Smooth muscle cell (in vitro differentiated cells): Measurements from ENCODE around the gene RIN3. TPM values are rescaled to one million over a fixed set of nuclear protein-coding genes. Genes with fewer than 3 reads are reported as not detected.

ENCODE experiments used
- DNase-seq: peaks from one replicate; lab custom pipeline; 2025; ENCODE audit not compliant: unreplicated experiment; lab: John Stamatoyannopoulos, UW
- H2AFZ ChIP-seq: fragments of 200-600 bp; sonication (generic); 2 replicates; pipeline ENCODE4 v1.6.0; 2016; ENCODE audit warnings: antibody characterized with exemption, low read depth, mild to moderate bottlenecking
- H3F3A ChIP-seq: fragments of 200-600 bp; sonication (generic); 2 replicates; pipeline ENCODE4 v1.6.0; 2017; ENCODE audit warnings: antibody characterized with exemption, low read depth
- H3K27ac ChIP-seq: fragments of 200-600 bp; sonication (generic); 2 replicates; pipeline ENCODE4 v1.5.1; 2016; ENCODE audit warnings: low read depth, mild to moderate bottlenecking
- H3K27me3 ChIP-seq: fragments of 200-600 bp; sonication (generic); 2 replicates; pipeline ENCODE4 v1.6.1; 2016; ENCODE audit warnings: low read depth, mild to moderate bottlenecking
- H3K36me3 ChIP-seq: fragments of 200-600 bp; sonication (generic); 2 replicates; pipeline ENCODE4 v1.5.1; 2016; ENCODE audit warnings: low read depth
- H3K4me1 ChIP-seq: fragments of 200-600 bp; sonication (generic); 2 replicates; pipeline ENCODE4 v1.5.1; 2016; ENCODE audit warnings: low read depth
- H3K4me2 ChIP-seq: fragments of 200-600 bp; sonication (generic); 2 replicates; pipeline ENCODE4 v1.6.0; 2016; ENCODE audit warnings: mild to moderate bottlenecking
- H3K4me3 ChIP-seq: fragments of 200-600 bp; sonication (generic); 2 replicates; pipeline ENCODE4 v1.5.1; 2016; ENCODE audit warnings: mild to moderate bottlenecking
- H3K79me2 ChIP-seq: fragments of 200-600 bp; sonication (generic); 2 replicates; pipeline ENCODE4 v1.6.0; 2016; ENCODE audit warnings: low read depth, mild to moderate bottlenecking
- H3K9ac ChIP-seq: fragments of 200-600 bp; sonication (generic); 2 replicates; pipeline ENCODE4 v1.6.0; 2016; ENCODE audit warnings: low read depth
- H3K9me3 ChIP-seq: fragments of 200-600 bp; sonication (generic); replicated peaks from 2 replicates; pipeline ENCODE4 v1.5.1; 2016; ENCODE audit warnings: low read depth
- H4K20me1 ChIP-seq: fragments of 200-600 bp; sonication (generic); 2 replicates; pipeline ENCODE4 v1.6.0; 2016; ENCODE audit warnings: low read depth
- whole genome bisulfite sequencing: methylation state at CpG from one replicate; pipeline ENCODE4 v1.1.7; 2016; ENCODE audit warnings: low lambda C conversion rate; 5-methylcytosine and 5-hydroxymethylcytosine counted together
- polyA plus RNA-seq: library from polyadenylated mRNA; unstranded; fragments of >200 nt; fragmentation: Nextera tagmentation; extraction: Ambion mirVana; gene quantifications from 2 replicates; pipeline ENCODE4 v1.2.1, GENCODE V29; 2016
- total RNA-seq: library from RNA; depleted of rRNA; stranded (reverse); fragments of >200 nt; gene quantifications from 2 replicates; pipeline ENCODE4 v1.2.3, GENCODE V29; 2014
- TF ChIP-seq, protein P1 (sequence below): fragments of 200-600 bp; sonication (generic); IDR thresholded peaks from 2 replicates; pipeline ENCODE4 v1.5.1; 2017; ENCODE audit warnings: borderline replicate concordance, mild to moderate bottlenecking, antibody characterized with exemption; ENCODE audit not compliant: insufficient read depth, poor library complexity, severe bottlenecking

The RIN3 gene
- total and polyA plus RNA-seq, 2 experiments from 2014 or later, result 2.7 to 3.8 TPM

DNA sequence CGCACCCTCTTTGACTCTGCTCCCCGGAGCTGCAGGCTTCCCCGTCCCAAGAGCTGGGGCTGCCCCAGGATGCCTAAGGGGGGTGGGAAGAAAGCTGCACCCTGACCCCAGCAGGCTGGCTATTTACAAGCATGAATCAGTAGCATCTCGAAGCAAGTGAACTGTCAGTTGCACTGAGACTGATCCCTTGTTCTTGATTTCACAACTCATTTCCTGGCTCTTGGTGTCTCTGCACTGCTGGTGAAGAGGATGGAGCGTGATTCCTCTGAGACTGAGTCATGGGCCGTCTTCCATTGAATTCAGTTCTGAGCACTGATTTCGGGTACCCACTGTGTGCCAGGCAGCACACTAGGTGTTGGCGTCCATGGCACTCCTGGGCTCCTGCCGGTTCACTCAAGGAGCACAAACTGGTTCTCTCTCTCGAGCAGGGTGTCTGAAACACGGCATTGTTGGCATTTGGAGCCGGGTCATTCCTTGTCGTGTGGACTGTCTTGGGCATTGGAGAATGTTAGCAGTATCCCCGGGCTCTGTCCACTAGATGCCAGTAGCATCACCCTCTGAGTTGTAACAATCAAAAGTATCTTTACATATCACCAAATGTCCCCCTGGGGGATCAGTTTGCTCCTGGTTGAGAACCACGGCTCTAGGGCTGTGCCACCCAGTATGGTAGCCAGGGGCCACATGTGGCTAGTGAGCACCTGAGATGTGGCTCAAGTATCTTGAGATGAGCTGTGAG lies 86.9 kb downstream of the RIN3 start:
- Histone ChIP-seq H3K36me3 (no peaks in the 10 kb centered on the region), H3F3A (peaks cover 8% of the 10 kb centered on the region), H3K9ac (no peak overlapping the region), H3K9me3 (no peaks in the 10 kb centered on the region), H3K4me1 (no peaks in the 10 kb centered on the region), H3K4me3 (no peak overlapping the region), H3K4me2 (no peak overlapping the region), H3K27me3 (no peaks in the 10 kb centered on the region), H4K20me1 (no peaks in the 10 kb centered on the region), H2AFZ (no peak overlapping the region), H3K27ac (no peak overlapping the region), H3K79me2 (no peaks in the 10 kb centered on the region)
- no peak for DNase-seq
- 72% methylated on average over 15 of the region's 15 CpGs for WGBS
- TF ChIP-seq, protein P1, sequence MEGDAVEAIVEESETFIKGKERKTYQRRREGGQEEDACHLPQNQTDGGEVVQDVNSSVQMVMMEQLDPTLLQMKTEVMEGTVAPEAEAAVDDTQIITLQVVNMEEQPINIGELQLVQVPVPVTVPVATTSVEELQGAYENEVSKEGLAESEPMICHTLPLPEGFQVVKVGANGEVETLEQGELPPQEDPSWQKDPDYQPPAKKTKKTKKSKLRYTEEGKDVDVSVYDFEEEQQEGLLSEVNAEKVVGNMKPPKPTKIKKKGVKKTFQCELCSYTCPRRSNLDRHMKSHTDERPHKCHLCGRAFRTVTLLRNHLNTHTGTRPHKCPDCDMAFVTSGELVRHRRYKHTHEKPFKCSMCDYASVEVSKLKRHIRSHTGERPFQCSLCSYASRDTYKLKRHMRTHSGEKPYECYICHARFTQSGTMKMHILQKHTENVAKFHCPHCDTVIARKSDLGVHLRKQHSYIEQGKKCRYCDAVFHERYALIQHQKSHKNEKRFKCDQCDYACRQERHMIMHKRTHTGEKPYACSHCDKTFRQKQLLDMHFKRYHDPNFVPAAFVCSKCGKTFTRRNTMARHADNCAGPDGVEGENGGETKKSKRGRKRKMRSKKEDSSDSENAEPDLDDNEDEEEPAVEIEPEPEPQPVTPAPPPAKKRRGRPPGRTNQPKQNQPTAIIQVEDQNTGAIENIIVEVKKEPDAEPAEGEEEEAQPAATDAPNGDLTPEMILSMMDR, result no peak

DNA sequence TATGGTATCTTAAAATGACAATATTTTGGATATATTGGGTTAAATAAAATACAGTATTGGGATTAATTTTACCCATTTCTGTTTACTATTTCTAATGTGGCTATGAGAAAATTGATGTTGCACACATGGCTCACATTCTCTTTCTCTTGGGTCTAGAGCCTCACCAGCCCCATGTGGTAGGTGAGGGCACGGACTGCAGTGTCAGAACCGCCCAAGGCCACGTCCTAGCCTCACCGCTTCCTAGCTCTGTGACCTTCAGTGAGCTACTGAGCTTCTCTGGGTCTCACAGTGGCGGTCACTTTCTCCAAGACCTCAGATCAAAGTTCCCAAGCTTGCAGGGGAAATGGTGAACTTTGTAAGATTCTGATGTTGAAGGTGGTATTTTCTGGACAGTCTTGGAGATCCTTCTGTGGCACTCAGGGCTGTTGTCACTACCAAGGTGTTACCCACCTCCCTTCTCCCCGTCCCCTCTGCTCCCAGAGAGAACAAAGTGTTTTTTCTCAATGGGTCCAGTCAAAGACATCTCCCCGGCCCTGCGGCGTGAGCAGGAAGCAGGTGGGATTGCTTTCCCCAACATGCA lies 87.6 kb downstream of the RIN3 start:
- Histone ChIP-seq H3F3A (peaks cover 8% of the 10 kb centered on the region), H3K9me3 (no peaks in the 10 kb centered on the region), H3K36me3 (no peaks in the 10 kb centered on the region), H3K9ac (no peak overlapping the region), H3K79me2 (no peaks in the 10 kb centered on the region), H3K27me3 (no peaks in the 10 kb centered on the region), H3K27ac (no peak overlapping the region), H2AFZ (no peak overlapping the region), H3K4me3 (no peak overlapping the region), H4K20me1 (no peaks in the 10 kb centered on the region), H3K4me2 (no peak overlapping the region), H3K4me1 (no peaks in the 10 kb centered on the region)
- WGBS, result 93% methylated on average over 9 of the region's 9 CpGs
- DNase-seq, result no peak
- TF ChIP-seq, protein P1, result no peak

DNA sequence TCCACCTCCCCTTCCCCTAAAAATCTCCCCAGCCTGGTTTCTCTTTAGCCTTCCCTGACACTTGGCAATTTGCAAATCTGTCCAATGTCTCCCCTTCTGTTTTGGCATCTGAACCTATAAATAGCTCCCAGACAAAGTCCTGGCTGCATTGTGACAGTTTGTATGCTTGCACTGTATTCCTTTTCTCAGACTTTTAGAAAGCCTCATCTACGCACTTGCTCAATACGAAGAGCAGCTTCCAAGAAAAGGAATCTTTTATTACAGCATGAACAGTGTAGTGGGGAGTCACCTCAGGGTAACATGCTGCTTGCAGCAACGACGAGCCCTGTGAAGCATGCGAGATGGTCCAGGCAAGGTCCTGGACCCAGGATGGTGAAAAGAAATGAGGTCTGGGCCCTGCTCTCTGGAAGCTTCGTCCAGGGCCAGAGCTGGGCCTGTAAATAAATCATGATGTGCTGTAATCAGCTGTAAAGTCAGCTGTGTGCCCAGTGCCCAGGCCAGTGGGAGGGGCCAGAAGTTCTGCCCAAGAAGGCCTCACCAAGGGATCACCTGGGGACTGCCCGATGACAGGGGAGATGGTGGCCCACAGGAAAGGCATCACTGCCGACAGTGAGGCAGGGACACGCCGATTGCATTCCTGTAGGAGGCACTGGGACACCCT lies 88.3 kb downstream of the RIN3 start:
- no peak overlapping the region for H3K9ac ChIP-seq
- no peak for DNase-seq
- H3K4me2 ChIP-seq, result no peak overlapping the region
- 86% methylated on average over 10 of the region's 10 CpGs for WGBS
- H3K27ac ChIP-seq, result no peak overlapping the region
- TF ChIP-seq, protein P1, result no peak
- H2AFZ ChIP-seq, result no peak overlapping the region
- no peak overlapping the region for H3K4me3 ChIP-seq
- H3K27me3 ChIP-seq, result no peaks in the 10 kb centered on the region
- H3K79me2 ChIP-seq, result no peaks in the 10 kb centered on the region
- H3F3A ChIP-seq, result peaks cover 8% of the 10 kb centered on the region
- H3K9me3 ChIP-seq, result no peaks in the 10 kb centered on the region
- no peaks in the 10 kb centered on the region for H4K20me1 ChIP-seq
- H3K4me1 ChIP-seq, result no peaks in the 10 kb centered on the region
- H3K36me3 ChIP-seq, result no peaks in the 10 kb centered on the region
